K562 (cell line): ENCODE results near the gene ZNF333.

ENCODE experiments used
- CBX2 ChIP-seq: fragments of 200-600 bp; sonication (generic); IDR thresholded peaks from one replicate; pipeline ENCODE4 v1.6.1; 2012; ENCODE audit warnings: mild to moderate bottlenecking, low read length, inconsistent platforms; ENCODE audit not compliant: insufficient read depth, poor library complexity, severe bottlenecking
- CTCF ChIP-seq, 3 experiments: IDR thresholded peaks in 2 of 3; conservative IDR thresholded peaks in 1 of 3; 2 replicates each; pipeline ENCODE4 v1.5.1; 2011 to 2012; ENCODE audit warnings: low read length in 3 of 3, mild to moderate bottlenecking in 3 of 3, control low read depth in 2 of 3, improper control_type of control experiment in 1 of 3, inconsistent platforms in 1 of 3, low read depth in 1 of 3, mixed read lengths in 1 of 3, moderate library complexity in 1 of 3; ENCODE audit not compliant: insufficient read depth in 2 of 3
- ELK3 ChIP-seq: fragments of 450-650 bp; formaldehyde crosslinking; IDR thresholded peaks from 2 replicates; pipeline ENCODE4 v1.4.0; 2020; ENCODE audit warnings: mild to moderate bottlenecking
- FIP1L1 ChIP-seq: fragments of 200-400 bp; formaldehyde crosslinking; IDR thresholded peaks from 2 replicates; pipeline ENCODE4 v1.6.1; 2018; ENCODE audit warnings: mild to moderate bottlenecking, low read depth, low read length; ENCODE audit not compliant: poor library complexity, severe bottlenecking
- KAT2B ChIP-seq: IDR thresholded peaks from one replicate; pipeline ENCODE4 v1.6.1; 2012; ENCODE audit warnings: low read depth, mild to moderate bottlenecking, control low read depth, inconsistent platforms, low read length, moderate library complexity
- POU5F1 ChIP-seq: fragments of 150-350 bp; IDR thresholded peaks from 2 replicates; pipeline ENCODE4 v1.6.1; 2014; ENCODE audit warnings: borderline replicate concordance, low read length, low read depth, mild to moderate bottlenecking; ENCODE audit not compliant: partially characterized antibody
- YY1 ChIP-seq, 3 experiments: IDR thresholded peaks; 2 replicates each; pipeline ENCODE4 v1.6.1; 2011; ENCODE audit warnings: low read length in 2 of 3, mild to moderate bottlenecking in 2 of 3, moderate library complexity in 2 of 3, borderline replicate concordance in 1 of 3, control low read depth in 1 of 3, low read depth in 1 of 3; ENCODE audit not compliant: insufficient read depth in 3 of 3, insufficient replicate concordance in 2 of 3, control insufficient read depth in 1 of 3, insufficient read length in 1 of 3; ENCODE audit errors: extremely low read depth in 1 of 3
- TF ChIP-seq, protein P1 (sequence below): fragments of 450-650 bp; IDR thresholded peaks from 2 replicates; pipeline ENCODE4 v1.7.0; 2016; ENCODE audit warnings: borderline replicate concordance

GRCh38 chr19:14763497-14764145 lies 73.8 kb downstream of the ZNF333 start:
- TF ChIP-seq YY1 (IDR thresholded peaks at IDR 0.05; ENCODE audit: borderline replicate concordance in 1 of 3, control insufficient read depth in 1 of 3, extremely low read depth in 1 of 3, insufficient read depth in 3 of 3, insufficient read length in 1 of 3, insufficient replicate concordance in 2 of 3, low read depth in 1 of 3, low read length in 2 of 3) (no peak), FIP1L1 (no peak), CBX2 (no peak), POU5F1 (no peak), KAT2B (no peak), ELK3 (CRISPR knock-in tag) (no peak), CTCF (IDR thresholded peaks at IDR 0.05 in 2 of 3, conservative IDR thresholded peaks at IDR 0.05 in 1 of 3; ENCODE audit: insufficient read depth in 2 of 3, low read depth in 1 of 3, low read length in 3 of 3) (no peak)
- TF ChIP-seq, protein P1, sequence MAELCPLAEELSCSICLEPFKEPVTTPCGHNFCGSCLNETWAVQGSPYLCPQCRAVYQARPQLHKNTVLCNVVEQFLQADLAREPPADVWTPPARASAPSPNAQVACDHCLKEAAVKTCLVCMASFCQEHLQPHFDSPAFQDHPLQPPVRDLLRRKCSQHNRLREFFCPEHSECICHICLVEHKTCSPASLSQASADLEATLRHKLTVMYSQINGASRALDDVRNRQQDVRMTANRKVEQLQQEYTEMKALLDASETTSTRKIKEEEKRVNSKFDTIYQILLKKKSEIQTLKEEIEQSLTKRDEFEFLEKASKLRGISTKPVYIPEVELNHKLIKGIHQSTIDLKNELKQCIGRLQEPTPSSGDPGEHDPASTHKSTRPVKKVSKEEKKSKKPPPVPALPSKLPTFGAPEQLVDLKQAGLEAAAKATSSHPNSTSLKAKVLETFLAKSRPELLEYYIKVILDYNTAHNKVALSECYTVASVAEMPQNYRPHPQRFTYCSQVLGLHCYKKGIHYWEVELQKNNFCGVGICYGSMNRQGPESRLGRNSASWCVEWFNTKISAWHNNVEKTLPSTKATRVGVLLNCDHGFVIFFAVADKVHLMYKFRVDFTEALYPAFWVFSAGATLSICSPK: no peak
